NCI-H1105 treated with DMSO at 0.1 percent for 48 hours (cell line): Measurements from ENCODE around the gene SUGCT.

Experiments used
- DNase-seq: peaks from one replicate; lab custom pipeline; 2025; lab: John Stamatoyannopoulos, UW

Gene SUGCT

DNA sequence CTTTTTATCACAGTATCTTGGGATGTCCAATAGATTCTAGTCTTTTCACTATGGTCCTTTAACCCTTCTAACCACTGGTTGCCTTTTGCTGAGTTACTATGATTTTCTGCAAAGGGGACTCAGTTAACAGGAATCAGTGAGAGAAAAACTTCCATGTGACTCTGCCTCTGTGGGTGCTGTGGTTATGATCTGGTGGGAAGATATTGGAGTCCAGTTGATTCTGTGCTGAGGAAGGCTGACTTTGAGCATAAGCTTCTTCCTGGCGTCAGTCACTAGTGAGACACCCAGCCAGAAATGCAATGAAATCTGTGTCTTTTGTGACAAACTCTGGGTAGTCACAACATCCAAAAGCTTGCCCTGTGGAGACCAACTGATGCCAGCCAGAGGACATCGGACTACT, 648.0 kb downstream of the SUGCT start:
- DNase-seq: no peak

DNA sequence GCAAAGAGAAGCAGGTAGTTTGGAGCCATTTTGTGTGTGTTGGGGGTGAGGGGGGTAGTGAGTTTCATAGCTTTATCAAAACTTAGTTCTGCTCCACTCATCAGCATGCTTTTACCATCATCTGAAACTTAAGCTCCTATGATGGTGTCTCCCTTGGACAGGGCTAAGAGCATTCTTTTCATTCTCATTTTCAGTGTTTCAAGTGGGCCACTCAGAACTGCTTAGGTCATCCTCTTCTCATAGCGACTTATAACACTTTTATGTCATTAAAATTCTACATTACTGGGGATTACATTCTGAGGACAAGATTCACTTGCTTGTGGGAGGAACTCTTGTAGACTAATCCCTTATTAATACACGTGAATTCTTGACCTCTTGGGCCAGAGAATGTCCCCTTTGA, 649.4 kb downstream of the SUGCT start:
- DNase-seq: no peak

DNA sequence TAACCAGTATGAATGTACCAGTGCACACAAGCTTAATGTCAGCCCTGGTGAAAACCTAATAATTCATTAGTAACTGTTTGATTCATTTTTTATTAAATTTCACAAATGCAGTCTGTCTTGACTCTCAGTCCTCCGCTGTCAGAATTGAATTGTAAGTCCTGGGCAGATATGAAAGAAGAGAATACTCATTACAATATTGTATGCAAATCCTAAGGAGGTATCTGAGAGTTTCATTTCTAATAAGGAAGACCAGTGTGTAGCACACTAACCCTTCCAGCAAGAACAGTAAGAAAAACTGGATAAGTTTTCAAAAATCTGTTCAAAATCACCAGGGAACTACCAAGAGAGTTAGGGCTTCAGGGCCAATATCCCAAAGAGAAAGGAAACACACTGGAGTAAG, 652.1 kb downstream of the SUGCT start:
- no peak for DNase-seq

DNA sequence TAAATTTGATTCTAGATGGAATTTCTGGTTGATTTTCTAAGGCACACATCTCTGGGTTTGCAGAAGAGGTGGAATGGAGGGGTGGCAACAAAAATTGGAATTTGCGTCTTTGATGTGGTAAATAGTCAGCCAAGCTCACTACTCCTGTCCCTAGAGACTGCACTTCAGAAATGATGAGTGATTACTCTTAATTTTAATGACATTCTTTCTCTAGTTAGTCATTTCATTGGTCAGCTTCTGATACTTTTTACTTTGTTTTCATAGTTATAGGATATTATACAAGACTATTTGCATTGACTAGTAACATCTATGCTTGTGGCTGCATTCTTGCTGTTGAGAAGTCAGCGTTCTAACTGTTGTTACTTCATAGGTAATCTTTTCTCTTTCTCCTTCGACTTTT, 658.3 kb downstream of the SUGCT start:
- no peak for DNase-seq

DNA sequence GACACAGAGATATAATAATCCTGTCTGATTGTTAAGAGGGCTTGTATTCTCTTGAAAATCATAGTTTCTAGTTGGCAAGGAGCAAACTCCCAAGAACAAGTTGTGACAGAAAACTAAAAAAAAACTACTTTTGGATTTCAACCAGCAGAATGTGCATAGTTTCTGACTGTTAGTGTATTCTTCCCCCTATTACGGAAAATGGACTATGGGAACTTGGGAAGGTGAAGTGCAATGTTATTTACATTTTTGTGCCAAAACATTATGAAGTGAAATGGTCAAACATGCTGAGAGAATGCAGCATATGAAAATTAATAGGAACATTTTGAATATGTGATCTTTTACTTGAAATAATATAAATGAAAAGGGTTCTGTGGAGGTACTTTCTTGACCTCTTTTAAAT, 660.8 kb downstream of the SUGCT start:
- DNase-seq: no peak

DNA sequence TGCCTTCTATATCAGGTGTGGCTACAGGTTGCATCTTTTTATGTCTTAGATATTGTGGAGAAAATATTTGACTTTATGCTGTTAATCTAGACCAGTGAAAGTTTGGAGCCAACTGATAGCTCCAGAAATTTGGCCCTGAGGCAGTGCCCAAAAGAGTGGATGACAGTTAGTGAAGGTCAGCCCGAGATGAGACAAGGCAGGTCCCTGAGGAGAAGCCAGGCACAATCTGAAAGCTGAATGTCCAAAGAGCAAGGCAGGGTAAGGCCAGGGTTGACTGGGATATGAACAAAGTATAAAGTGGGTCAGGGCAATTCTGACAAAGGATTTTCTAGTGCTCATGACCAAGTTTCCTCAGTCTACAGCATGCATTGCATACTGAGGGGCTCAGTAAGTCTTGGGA, 661.9 kb downstream of the SUGCT start:
- DNase-seq: no peak

DNA sequence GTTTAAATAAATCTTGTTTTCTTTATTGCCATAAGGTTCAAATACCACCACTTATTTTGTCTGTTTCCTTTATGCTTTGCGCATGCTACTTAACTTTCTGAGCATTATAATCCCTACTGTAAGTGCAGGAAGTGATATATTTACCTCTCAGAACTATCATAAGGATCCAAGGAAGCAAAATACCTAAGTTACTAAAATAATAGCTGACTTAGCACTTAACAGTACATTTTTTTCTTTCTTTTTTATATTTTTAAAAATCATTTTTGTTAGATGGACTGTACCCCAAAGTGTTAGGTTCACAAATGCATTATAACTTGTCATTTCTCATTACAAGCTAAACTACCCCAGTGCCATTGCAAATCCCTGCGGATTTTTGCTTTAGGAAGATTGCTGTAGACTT, 663.8 kb downstream of the SUGCT start:
- DNase-seq: no peak

DNA sequence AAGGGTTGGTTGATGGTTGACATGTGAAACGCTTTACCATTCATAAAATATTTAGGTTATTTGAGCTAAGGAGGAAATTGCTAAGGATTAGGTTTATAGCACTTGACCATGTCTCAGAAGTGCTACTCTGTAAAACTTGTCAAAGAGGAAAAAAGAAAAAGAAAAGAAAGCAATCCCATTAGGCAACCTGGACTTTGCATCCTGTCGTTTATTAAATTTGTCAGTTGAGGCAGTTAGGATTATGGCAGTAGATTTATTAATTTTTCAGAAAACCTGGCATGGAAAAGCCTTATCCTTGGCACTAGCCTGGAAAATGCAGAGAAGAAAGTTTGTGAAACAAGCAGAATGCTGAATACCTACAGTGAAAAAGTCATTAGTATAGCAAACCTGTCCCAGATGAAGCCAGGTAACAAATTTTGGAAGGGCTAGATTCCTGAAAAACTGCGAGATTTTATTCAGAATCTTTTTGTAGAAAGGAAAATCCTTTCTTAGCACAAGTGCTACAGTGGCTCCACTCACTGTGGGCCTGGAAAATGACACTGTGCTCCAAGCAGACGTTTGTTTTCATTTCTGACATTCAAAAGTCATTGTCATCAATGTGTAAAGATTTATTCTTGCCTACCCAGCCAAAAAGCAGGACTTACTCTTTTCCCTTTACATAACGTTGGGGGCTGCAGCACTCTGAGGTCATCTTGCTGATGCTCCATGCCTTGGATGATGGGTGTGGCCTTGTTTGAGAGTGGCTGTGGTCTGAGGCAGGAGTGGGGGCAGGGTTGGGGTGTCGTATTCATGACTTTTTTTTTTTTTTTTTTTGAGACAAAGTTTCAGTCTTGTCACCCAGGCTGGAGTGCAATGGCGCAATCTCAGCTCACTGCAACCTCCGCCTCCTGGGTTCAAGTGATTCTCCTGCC, 664.9 kb downstream of the SUGCT start:
- DNase-seq: no peak

DNA sequence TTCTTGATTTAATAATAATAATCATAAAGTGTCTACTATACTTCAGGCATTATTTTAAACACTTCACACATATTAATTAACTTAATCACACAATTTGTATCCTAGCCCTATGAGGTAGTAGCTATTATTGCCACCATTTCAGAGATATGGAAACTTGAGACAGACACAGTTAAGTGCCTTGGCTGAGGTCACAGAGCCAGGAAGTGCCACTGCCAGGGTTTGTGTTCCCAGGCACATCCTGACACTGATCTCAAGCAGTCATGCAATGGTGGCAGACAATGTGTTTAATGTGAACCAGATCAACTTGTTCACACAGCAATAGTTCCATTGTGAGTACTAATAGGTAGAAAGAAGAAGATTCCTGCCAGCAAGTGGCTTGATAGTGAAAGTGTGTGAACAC, 666.0 kb downstream of the SUGCT start:
- no peak for DNase-seq

DNA sequence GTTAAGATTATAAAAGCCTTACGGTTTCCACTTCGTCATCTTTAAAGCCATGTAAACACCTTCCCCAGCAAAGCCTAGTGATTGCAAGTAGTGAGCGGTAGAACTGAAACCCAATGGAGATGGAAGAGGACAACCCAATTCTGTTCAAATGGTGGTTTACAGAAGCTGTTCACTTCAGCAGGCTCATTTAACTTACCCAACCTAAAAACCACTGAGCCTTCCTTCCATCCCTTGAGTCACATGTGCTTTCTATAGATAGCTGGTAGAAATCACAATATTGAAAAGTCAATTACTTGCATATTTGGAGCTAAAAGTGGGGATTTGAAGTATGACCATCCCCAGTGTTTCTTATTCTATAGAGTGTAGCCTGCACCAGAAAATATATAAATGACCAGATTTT, 667.7 kb downstream of the SUGCT start:
- no peak for DNase-seq

DNA sequence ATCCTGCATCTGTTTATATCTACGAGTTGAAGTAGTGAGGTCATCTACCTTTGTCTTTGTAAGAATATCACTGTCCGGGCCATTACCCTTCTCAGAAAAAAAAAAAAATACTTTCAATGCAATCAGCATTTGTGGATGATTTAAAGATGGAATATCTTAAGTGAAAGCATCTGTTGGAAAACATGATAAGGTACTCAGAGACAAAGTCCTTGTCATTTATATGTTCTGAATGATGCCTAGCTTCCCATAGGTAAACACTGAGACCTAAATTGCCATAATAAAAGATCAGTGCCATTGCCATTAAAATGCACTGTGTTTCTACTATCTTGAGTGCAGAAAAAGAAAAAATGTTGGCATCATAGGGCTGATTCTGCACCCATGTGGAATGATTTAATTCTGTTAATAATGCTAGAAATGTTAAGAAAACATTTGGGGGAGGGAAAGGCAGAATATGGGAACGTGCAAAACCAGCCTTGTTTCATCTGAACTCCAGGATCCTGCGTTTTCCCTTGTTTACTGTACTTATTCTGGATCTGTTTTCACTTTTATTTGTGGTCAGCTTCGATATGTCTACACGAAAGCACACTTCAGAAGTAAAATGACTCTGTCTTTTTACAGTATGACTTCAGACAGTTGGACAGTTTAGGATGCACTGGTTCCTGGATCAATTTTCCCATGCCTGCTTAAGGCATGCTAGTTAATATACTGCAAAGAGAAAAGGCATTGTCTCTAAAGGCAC, 669.8 kb downstream of the SUGCT start:
- no peak for DNase-seq

DNA sequence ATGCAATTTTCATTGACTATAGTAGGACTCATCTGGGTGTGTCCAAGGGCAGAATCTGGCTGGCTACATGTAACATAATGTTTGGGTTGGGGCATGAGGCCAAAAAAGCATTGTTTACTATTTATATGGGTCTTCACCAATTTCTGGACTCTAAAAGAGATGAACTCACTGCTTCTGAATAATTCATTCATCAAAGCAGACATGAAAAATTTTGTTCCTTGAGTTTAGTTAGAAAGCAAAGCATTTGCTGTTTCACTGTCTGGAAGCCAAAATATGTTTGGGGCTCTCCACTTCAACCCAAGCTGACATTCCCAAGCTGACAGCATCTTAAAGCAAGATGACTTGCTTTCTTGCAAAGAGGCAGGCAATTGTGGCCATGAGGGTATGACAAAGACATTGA, 670.6 kb downstream of the SUGCT start:
- DNase-seq: no peak

DNA sequence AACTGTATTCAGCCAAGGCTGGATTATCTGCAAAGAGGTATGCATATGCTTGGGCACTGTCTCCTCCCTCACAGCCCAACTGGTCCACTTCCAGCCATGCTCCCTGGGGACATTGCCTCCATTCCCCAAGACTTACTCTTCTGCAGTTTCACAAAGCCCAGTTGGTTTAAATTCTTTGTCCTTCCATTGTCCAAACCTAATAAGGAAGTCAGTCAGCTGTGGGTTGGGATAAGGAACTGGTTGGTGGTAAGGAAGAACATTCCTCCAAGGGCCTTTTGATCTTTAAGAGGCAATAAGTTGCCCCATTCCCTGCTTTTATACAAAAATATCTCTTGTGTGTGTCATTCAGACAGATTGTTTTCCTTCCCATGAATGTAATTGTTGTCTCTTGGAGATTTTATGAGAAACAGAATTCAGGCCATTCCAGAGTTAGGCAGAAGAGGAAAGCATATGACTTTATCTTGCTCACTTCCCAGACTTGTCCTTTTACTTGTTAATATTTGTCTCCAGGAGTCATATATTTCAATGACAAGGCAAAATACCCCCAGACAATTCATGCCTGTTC, 673.7 kb downstream of the SUGCT start:
- no peak for DNase-seq

DNA sequence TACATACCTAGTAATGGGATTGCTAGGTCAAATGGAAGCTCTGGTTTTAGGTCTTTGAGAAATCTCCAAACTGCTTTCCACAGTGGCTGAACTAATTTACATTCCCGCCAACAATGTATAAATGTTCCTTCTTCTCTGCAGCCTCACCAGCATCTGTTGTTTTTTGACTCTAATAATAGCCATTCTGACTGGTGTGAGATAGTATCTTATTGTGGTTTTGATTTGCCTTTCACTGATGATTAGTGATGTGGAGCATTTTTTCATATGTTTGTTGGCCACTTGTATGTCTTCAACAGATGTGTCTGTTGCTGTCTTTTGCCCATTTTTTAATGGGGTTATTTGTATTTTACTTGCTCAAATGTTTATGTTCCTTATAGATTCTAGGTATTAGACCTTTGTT, 675.5 kb downstream of the SUGCT start:
- DNase-seq: no peak

DNA sequence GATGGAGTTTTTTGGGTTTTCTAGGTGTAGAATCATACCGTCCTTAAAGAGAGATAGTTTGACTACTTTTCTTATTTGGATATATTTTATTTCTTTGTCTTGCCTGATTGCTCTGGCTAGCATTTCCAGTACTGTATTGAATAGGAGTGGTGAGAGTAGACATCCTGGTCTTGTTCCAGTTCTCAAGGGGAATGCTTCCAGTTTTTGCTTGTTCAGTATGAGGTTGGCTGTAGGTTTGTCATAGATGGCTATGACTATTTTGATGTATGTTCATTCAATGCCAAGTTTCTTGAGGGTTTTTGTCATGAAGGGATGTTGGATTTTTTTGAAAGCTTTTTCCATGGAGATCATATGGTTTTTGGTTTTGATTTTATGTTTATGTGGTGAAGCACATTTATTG, 676.9 kb downstream of the SUGCT start:
- DNase-seq: no peak

DNA sequence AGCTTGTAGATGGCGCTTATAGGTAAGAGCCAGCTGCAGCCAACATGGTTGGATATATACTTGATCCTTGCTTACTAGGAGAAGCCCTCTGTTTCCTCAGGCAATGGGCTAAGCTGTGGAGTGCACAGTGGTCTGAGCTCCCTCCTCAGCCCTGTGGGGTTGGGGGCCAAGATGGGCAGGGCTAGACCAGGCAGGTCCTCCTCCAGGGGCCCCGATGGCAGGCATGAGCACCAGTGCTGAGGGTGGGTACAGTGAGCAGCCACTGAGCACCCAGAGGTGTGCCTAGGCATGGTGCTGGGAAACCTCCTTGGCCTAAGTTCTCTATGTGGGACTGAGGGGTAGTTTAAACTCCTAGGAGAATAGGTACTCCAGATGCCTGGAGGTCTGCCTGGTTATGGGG, 680.2 kb downstream of the SUGCT start:
- no peak for DNase-seq

DNA sequence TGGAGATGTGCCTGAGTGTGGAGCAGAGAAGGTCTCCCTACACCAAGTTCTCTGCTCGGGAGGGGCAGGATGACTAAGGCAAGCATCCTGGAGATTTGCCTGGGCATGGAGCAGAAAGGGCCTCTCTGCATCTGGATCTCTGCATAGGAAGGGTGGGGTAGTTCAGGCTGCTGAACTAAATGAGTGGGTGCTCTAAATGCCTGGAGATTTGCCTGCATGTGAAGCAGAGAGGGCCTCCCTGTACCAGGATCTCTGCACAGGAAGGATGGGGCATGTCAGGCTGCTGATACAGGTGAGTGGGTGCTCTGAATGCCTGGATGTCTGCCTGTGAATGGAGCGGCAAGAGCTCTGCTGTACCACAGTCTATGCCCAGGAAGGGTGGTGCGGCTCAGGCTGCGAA, 680.7 kb downstream of the SUGCT start:
- no peak for DNase-seq

DNA sequence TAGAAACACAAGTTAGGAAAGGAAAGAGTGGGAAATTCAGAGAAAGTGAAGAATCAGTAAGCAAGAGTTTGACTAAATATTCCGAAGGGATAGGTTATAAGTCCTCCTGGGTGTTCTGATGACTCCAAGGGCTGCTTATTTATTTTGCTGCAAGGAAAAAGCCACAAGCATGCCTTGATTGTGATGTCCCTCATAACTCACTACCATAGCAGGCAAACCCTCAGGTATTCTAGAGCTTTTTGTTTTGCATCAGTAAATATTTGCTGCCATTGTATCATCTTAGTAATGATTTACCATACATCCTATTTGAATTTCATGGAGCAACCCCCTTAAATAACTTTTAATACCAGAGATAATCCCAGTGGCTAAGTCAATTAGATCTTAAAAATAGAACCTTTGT, 688.1 kb downstream of the SUGCT start:
- DNase-seq: no peak

DNA sequence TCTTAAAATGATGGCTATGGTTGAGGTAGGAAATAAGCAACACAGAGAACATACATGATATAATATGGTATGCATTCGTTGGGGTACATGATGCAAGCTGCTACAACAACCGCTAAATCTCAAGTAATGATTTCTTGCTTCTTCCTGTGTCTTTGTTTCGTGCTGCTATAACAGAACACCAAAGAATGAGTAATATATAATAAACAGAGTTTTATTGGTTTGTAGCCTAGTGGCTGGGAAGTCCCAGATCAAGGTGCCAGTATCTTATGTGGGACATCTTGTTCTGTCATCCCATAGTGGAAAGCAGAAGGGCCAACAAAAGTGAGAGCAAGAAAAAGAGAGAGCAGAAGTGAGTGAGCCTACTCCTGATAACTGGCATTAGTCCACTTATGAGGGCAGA, 689.7 kb downstream of the SUGCT start:
- no peak for DNase-seq

DNA sequence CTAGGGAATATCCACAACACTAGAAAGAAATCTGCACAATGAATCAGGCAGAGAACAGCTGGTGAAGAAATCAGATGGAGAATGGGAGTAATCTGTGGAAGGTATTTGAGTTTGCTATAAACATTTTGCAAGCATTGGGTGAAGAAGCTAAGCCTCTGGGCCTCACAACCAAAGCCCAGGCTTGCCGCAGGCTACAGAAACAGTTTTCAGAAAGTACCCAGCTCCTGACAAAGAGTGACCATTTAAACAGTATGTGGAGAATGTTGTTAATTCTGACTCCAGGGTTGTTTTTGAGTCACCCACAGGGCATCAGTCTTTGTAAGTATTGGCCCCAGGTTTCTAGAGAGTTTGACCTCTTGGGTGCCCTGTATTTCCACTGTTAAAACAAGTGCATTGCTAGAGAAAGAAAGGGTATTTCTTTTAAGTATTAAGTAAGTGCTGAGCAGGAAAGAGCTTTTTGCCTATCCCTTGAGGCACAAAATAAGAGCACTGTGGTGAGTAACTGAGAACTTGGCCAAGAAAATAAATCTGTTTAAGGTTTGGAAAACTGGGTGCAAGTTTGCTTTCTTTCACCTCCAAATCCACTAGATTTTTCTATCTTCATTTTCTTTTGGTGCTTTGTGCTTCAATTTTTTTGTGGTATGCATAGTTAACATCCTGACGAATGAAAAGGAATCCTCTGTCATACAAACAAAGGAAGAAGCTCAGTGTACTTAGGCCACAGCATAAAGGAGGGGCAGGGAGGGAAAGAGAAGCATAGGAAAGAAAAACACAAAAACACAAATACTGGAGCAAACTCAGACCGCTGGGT, 691.8 kb downstream of the SUGCT start:
- DNase-seq: no peak

DNA sequence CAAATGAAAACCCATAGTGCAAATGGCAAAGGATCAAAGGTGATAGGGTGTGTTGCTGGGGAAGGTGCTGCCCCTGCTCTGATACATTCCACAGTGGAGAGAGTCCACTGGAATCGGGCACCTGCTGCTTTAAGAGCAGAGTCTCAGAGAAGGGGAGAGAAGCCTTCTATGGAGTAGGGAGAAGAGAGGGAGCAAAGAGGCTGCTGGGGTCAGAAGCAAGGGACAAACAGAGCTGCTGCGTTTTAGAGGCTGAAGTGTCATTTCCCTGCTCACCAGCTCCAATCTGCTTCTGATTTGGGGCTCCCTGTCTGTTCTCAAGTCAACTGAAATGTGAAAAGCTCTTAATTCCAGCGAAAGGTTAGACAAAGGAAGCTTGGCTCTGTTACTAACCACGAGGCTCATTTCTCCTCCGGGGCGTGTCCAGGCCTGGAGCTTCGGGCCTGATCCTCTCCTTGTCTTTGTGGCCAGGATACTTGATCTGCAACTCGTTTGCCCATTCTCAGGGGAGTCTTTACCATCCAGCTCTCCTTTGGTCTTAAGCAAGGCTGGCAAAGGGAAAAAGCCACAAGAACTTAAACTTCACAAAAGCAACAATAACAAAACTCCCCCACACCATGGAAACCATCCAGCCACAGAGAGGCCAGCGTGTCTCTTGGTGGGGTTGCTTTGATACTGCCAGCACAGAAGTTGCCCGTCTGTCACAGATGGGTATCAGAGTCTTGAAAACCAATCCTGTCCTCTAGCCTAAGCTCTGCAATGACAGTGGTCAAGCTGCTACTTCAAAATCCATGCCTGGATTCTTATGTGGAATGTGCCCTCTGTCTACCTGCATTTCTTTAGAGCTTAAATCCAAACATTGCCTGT, 692.6 kb downstream of the SUGCT start:
- DNase-seq: no peak
